ENCODE measurements around the gene GPR153.

The GPR153 gene

DNA sequence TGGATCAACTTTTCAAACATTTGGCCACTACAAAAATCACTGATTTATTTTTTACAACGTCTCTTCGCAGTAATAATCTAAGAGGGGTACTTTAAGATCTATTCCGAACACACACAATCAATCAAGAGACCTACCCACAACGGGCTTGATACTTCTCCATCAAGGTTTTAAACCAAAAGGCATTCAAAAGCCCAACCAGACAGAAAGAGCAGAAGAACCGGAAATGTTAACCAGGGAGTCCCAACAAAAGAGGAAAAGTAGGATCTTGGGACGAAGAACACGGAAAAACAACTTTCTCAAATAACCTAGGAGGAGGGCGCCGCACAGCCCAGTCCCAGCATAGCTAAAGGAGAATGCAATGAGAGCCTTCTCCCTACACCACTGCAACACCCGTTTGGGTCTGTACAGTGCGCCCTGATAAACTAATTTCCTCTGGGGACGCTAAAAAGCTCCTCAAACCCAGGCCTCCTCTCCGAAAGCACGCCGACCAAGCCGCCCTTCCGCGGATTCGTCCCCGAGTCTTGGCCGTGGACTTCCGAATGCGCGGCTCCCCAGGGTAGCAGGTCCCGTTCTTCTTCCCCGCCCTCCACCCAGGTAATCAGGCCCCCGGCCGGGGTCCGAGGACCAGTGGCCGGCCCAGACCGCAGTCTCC, 62.1 kb downstream of the GPR153 start:
- peak in 1 of 2 experiments; percentile 25 for DNase-seq

- DNase-seq: no peak
Measured at GRCh38 chr1:6197746-6198427, 63.0 kb downstream of the GPR153 start.

All from stimulated activated CD4-positive, alpha-beta T cell treated with anti-CD3 and anti-CD28 coated beads, Interleukin-4, amount 100 ng/mL, for 4 hours (primary cell).